ENCODE measurements around the gene ATP10B. TPM values are rescaled to one million over a fixed set of nuclear protein-coding genes. Genes with fewer than 3 reads are reported as not detected.

The ATP10B gene
- total and polyA plus RNA-seq, 2 of the 13 experiments (the other 11 are each of a cell fraction or from before 2014, with no cell fraction given): not detected

DNA sequence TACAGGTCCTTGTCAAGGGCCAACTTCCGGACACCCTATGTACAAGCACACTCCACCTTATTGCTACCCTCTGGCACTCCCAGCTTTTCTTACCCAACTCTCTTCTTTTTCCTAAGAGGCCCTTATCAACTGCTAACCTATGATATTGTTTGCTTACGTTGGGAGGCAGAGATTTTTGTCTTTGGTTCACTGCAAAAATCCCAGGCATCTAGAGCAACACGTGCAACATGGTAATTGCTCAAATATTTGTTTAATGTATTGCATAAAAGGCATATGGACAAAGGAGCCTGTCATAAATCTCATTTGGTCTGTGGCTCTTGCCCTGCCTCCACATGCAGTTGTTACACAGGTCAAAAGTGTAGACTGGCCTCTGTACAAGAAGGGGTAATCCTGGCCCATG lies 35.8 kb upstream of the ATP10B start (continued):
- TF ChIP-seq FOXA3 (CRISPR knock-in tag; IDR thresholded peaks at IDR 0.05): peak; percentile 91
- TF ChIP-seq RFX1 (IDR thresholded peaks at IDR 0.05): no peak
- TF ChIP-seq TBX3 (IDR thresholded peaks at IDR 0.05; ENCODE audit: borderline replicate concordance): 0 out of 2 replicates have a peak, but pooled peaks have one; percentile 12
- no peak for TF ChIP-seq ZNF709 (CRISPR knock-in tag; IDR thresholded peaks at IDR 0.05)
- no peak for TF ChIP-seq ZNF460 (CRISPR knock-in tag; IDR thresholded peaks at IDR 0.05; ENCODE audit: borderline replicate concordance)
- TF ChIP-seq, protein P1, sequence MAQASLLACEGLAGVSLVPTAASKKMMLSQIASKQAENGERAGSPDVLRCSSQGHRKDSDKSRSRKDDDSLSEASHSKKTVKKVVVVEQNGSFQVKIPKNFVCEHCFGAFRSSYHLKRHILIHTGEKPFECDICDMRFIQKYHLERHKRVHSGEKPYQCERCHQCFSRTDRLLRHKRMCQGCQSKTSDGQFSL (CRISPR knock-in tag; IDR thresholded peaks at IDR 0.05): no peak
- TF ChIP-seq, protein P2, sequence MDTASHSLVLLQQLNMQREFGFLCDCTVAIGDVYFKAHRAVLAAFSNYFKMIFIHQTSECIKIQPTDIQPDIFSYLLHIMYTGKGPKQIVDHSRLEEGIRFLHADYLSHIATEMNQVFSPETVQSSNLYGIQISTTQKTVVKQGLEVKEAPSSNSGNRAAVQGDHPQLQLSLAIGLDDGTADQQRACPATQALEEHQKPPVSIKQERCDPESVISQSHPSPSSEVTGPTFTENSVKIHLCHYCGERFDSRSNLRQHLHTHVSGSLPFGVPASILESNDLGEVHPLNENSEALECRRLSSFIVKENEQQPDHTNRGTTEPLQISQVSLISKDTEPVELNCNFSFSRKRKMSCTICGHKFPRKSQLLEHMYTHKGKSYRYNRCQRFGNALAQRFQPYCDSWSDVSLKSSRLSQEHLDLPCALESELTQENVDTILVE (CRISPR knock-in tag; IDR thresholded peaks at IDR 0.05): peak; percentile 65; the same call in 1 of the 2 replicates
- no peak for TF ChIP-seq RELA (CRISPR knock-in tag; IDR thresholded peaks at IDR 0.05)
- TF ChIP-seq, protein P3, sequence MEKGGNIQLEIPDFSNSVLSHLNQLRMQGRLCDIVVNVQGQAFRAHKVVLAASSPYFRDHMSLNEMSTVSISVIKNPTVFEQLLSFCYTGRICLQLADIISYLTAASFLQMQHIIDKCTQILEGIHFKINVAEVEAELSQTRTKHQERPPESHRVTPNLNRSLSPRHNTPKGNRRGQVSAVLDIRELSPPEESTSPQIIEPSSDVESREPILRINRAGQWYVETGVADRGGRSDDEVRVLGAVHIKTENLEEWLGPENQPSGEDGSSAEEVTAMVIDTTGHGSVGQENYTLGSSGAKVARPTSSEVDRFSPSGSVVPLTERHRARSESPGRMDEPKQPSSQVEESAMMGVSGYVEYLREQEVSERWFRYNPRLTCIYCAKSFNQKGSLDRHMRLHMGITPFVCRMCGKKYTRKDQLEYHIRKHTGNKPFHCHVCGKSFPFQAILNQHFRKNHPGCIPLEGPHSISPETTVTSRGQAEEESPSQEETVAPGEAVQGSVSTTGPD (CRISPR knock-in tag; IDR thresholded peaks at IDR 0.05): no peak
- no peak for TF ChIP-seq ZNF180 (CRISPR knock-in tag; IDR thresholded peaks at IDR 0.05; ENCODE audit: borderline replicate concordance, low read depth)
- no peak for TF ChIP-seq KAT2B (IDR thresholded peaks at IDR 0.05; ENCODE audit: borderline replicate concordance, low read depth, low read length)
- peak; percentile 59; the same call in 1 of the 2 replicates for TF ChIP-seq SOX13 (IDR thresholded peaks at IDR 0.05)
- peak in 1 of 2 experiments; percentile 96; a peak in 2 of 4 replicates for TF ChIP-seq SOX13 (CRISPR knock-in tag; conservative IDR thresholded peaks at IDR 0.05 in 1 of 2, IDR thresholded peaks at IDR 0.05 in 1 of 2)
- TF ChIP-seq EP300 (IDR thresholded peaks at IDR 0.05; ENCODE audit: low read depth in 2 of 2, low read length in 2 of 2): peak; percentile 59 to 92; a peak in 3 of 4 replicates
- peak; percentile 90; the same call in 1 of the 2 replicates for TF ChIP-seq EP300 (CRISPR knock-in tag; IDR thresholded peaks at IDR 0.05; ENCODE audit: borderline replicate concordance)
- TF ChIP-seq NONO (IDR thresholded peaks at IDR 0.05): no peak
- peak; percentile 50; the same call in 1 of the 2 replicates for TF ChIP-seq NONO (CRISPR knock-in tag; conservative IDR thresholded peaks at IDR 0.05)
- no peak for TF ChIP-seq ZNF224 (CRISPR knock-in tag; IDR thresholded peaks at IDR 0.05)
- TF ChIP-seq, protein P4, sequence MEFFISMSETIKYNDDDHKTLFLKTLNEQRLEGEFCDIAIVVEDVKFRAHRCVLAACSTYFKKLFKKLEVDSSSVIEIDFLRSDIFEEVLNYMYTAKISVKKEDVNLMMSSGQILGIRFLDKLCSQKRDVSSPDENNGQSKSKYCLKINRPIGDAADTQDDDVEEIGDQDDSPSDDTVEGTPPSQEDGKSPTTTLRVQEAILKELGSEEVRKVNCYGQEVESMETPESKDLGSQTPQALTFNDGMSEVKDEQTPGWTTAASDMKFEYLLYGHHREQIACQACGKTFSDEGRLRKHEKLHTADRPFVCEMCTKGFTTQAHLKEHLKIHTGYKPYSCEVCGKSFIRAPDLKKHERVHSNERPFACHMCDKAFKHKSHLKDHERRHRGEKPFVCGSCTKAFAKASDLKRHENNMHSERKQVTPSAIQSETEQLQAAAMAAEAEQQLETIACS (CRISPR knock-in tag; IDR thresholded peaks at IDR 0.05): no peak
- TF ChIP-seq TP53 (CRISPR knock-in tag; conservative IDR thresholded peaks at IDR 0.05): no peak
- peak; percentile 86 for TF ChIP-seq HDAC2 (CRISPR knock-in tag; IDR thresholded peaks at IDR 0.05)
- TF ChIP-seq SOX6 (IDR thresholded peaks at IDR 0.05): no peak
- TF ChIP-seq SOX6 (CRISPR knock-in tag; IDR thresholded peaks at IDR 0.05): peak; percentile 95
- TF ChIP-seq PPARG (CRISPR knock-in tag; conservative IDR thresholded peaks at IDR 0.05): peak; percentile 67
- TF ChIP-seq ZNF44 (CRISPR knock-in tag; IDR thresholded peaks at IDR 0.05): no peak
- peak; percentile 94 for TF ChIP-seq NCOA2 (CRISPR knock-in tag; IDR thresholded peaks at IDR 0.05)
- no peak for TF ChIP-seq CAMTA2 (CRISPR knock-in tag; IDR thresholded peaks at IDR 0.05; ENCODE audit: borderline replicate concordance)
- TF ChIP-seq TCF7 (IDR thresholded peaks at IDR 0.05; ENCODE audit: low read depth): peak; percentile 72
